IPS-18c (cell line): ENCODE measurements around the gene ZEB1.

Source experiments
- H3K4me3 ChIP-seq: 2 replicates; pipeline ENCODE4 v1.7.0; 2013; ENCODE audit warnings: low read depth, mild to moderate bottlenecking, low read length, moderate library complexity; ENCODE audit not compliant: insufficient read depth
- H3K9me3 ChIP-seq: one replicate; pipeline ENCODE4 v1.6.1; 2013; ENCODE audit warnings: mild to moderate bottlenecking, low read length, moderate library complexity; ENCODE audit not compliant: control insufficient read depth, insufficient read depth

ZEB1 gene

DNA sequence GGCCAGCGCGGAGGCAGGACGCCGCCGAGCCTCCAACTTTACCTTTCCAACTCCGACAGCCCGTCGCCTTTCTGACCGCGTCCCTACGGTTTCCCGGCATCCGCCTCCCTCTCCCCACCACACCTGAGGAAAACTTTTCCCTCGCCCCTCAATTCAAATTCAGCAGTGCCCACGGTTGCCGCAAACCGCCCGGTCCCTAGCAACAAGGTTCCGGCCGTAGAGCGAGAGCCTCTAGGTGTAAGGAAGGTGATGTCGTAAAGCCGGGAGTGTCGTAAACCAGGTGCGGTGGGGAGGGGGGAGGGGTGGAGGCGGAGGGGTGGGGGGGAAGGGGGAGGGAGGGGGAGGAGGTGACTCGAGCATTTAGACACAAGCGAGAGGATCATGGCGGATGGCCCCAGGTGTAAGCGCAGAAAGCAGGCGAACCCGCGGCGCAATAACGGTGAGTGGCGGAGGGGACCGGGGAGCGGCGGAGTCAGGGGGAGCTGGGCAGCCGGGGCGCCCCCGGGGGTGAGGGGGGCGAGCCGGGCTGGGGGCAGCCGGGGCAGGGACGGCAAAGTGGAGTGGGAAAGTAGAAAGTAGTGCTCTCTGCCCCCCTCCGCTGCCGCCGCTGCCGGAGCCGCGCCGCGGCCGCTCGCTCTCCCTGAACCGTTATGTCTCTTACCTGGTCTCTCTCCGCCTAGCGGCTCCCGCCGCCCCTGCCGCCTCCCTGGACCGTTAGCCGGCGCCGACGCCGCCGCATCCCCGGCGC is at the start of gene ZEB1:
Gene ZEB1 (plus strand): TSS at position 363 of the 748 bp plus-strand sequence. CDS start 19 bp downstream, at position 382.
- Histone ChIP-seq H3K4me3 (peak within 1 kb of the TSS; percentile 89), H3K9me3 (no peaks in the 10 kb centered on the region)

DNA sequence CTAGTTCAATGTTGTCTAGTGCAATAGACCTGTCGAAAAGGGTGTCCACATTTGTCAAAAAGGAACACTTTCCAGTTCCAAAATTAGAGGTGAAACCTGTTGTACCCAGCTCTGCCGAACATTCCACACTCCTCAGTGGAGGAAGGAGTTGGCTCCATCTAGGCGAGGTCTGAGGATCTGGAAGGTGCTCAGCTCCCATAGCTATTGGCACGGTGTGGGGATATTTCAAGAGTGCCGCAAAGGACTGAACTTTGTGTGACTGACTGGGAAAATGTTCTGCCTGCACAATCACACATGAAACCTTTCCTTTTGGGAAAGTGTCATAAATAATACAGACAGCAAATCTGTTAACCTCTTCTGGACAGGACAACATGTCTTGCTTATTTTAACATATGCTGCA is 48.1 kb upstream of the ZEB1 start:
- Histone ChIP-seq H3K9me3 (no peaks in the 10 kb centered on the region), H3K4me3 (no peak overlapping the region)

DNA sequence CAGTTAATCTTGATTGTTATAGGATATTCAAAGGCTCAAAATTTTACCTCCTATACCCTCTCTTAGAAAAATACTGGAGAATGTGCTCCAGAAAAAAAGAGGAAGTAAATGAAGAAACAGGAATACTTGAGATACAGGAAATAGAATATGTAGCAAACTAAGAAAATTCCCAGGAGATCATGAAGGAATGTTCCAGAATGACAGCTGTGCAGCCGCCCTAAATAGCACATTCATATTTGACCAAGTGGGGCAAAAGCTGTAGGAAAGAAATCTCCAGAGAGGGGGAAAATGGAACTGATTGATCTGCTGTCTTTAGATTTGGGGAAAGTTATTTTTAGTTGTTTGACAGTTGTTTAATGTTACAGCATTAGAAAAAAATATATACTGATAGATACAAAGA is 46.2 kb upstream of the ZEB1 start:
- no peak overlapping the region for H3K4me3 ChIP-seq
- no peaks in the 10 kb centered on the region for H3K9me3 ChIP-seq

DNA sequence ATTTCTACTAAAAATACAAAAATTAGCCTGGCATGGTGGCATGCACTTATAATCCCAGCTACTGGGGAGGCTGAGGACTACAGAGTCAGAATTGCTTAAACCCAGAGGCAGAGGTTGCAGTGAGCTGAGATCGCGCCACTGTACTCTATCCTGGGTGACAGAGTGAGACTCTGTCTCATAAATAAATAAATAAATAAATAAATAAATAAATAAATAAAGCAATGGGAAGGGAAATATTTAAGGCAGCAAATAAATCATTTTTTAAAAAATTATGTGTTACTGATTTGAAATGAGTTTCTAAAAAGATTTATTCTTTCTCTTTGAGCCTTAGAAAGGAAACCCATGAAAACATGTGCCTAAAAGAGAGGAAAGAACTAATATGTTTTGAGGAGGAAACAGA is 45.2 kb upstream of the ZEB1 start:
- H3K9me3 ChIP-seq: no peaks in the 10 kb centered on the region
- H3K4me3 ChIP-seq: no peak overlapping the region

DNA sequence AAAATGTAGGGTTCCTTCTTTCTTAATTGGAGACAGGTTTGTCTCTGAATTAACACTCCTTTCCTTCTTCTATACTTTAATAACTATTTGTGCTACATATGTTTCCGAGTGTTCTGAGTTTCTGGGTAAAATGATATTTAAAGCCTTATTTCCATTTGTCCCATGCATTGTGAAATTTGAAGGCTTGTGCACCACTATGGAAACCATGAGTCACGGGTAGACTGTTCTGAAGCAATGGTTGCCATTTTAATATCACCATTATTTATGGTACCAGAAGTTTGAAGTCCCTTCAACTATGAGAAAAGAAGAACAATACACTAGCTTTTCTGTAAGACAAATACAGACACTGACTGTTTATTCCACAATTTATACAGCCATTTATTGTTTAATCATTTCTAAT is 44.7 kb upstream of the ZEB1 start:
- H3K4me3 ChIP-seq: no peak overlapping the region
- no peaks in the 10 kb centered on the region for H3K9me3 ChIP-seq

DNA sequence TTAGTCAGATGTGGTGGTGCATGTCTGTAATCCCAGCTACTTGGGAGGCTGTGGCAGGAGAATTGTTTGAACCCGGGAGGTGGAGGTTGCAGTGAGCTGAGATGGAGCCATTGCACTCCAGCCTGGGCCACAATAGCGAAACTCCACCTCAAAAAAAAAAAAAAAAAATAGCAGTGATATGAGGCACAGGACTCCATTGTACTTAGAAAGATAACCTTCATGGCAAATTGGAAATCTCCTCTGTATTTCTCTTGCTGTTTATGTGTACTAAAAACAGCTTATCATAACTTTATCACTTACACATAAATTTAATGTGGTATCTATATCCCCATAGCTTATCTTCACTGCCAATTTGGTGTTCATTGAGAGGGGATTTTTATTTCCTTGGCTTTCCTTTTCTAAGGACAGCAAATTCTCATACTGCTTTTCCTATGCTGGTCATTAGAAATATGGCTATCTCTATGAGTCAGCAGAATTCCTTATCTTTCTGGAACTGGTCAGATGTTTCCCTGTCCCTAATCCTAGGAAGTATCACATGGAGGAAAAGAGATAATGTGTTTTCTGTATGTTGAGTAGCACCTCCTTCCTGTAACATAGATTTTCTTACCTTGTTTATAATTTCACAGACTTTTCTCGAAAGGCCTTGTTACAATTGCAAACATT is 40.6 kb upstream of the ZEB1 start:
- H3K9me3 ChIP-seq: no peaks in the 10 kb centered on the region
- H3K4me3 ChIP-seq: no peak overlapping the region

DNA sequence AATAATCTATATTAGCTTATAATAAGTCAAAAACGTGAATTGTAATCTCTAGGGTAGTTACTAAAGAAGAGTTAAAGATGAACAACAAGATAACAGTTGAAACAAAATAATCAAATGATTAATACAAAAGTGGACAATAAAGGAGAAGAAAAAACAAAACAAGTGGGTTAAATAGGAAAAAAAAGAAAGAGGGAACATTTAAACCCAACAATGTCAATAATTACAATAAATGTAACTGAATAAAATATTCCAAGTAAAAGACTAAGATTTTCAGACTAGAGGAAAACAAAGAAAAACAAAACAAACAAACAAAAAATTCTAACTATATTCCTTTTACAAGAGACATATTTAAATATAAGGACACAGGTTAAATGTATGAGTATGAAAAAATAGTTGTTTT is 38.0 kb upstream of the ZEB1 start:
- no peaks in the 10 kb centered on the region for H3K9me3 ChIP-seq

DNA sequence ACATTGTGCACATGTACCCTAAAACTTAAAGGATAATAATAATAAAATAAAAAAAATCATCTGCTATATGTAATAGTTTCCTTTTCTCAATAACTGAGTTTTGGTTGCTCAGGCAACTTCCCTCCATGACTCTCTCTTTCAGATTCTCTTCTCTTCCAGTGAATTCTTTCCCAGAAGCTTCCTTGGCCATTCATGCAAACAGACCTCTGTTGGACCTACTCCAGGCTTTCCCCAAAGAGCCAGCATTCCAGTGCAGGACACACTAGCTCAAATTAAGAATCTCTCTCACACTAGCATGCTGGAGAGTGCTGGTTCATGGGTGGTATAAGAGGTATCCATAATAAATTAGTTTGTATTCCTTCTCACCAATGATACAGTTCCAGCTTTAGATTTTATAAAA is 31.0 kb upstream of the ZEB1 start:
- Histone ChIP-seq H3K4me3 (no peak overlapping the region), H3K9me3 (no peaks in the 10 kb centered on the region)

More for the DNA sequence above, 38.0 kb upstream of the ZEB1 start:
- H3K4me3 ChIP-seq: no peak overlapping the region

DNA sequence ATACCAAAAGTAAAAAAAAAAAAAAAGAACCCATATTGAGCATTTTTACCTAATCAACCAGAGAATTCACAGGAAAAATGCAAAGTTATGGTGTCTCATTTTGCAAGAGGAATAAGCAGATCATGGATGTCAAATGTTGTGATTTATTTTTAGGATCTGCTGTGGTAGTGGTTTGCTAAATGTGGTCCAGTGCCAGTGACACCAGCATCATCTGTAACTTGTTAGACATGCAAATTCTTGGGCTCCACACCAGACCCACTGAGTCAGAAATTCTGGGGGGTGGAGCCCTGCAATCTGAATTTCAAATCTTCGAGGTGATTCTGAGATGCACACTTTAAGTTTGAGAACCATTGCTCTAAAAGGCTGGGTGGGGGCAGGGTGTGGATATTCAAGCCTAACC is 30.1 kb upstream of the ZEB1 start:
- H3K4me3 ChIP-seq: no peak overlapping the region
- no peaks in the 10 kb centered on the region for H3K9me3 ChIP-seq

DNA sequence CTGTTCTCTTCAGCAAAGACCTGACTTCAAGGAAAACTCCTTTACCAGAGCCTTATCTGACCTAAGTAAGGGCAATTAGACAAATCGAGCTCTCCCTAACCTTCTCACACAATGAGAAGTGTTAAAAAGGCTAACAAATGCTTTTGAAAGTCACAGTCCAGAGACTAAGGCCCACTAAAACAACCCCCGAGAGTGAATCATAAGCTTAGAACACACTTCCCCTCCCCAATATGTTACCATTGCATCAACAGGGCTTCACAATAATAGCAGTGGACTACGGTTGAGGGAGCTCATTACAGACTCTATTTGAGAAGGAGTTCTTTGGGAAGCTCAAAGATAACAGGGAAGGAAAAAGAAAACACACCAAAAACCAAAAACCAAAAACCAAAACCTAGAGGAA is 28.6 kb upstream of the ZEB1 start:
- no peaks in the 10 kb centered on the region for H3K9me3 ChIP-seq
- no peak overlapping the region for H3K4me3 ChIP-seq

DNA sequence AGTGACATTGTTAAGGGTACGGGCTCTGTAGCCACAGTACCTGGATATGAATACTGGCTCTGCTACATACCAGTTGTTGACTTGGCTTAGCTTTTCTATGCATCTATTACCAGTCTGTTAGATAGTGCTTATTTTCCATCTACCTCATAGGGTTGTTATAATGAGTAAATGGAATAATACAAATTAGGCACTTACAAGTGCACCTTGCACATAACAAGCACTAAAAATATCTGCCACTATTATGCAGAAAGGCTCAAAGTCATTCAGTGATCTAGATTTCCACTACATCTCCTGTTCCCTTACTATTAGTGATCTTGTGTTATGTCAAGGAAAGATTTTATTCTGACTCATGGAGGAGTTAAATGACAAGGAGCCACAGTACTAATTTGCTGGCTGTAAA is 27.9 kb upstream of the ZEB1 start:
- no peaks in the 10 kb centered on the region for H3K9me3 ChIP-seq
- H3K4me3 ChIP-seq: no peak overlapping the region

DNA sequence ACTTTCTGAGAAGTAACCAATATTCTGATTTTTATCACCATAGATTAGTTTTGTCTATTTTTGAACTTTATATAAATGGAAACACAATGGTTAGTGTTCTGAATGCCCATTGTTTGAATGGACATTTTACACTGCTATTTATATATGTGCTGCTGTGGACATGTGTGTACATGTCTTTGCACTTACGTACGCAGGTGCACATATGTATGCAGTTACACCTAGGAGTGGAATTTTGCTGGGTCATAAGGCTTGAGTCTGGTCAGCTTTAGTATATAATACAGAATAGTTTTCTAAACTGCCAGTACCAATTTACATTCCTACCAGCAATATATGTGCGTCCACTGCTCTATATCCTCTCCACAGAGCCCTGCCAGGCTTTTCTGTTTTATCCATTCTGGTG is 24.5 kb upstream of the ZEB1 start:
- no peak overlapping the region for H3K4me3 ChIP-seq
- H3K9me3 ChIP-seq: no peaks in the 10 kb centered on the region

DNA sequence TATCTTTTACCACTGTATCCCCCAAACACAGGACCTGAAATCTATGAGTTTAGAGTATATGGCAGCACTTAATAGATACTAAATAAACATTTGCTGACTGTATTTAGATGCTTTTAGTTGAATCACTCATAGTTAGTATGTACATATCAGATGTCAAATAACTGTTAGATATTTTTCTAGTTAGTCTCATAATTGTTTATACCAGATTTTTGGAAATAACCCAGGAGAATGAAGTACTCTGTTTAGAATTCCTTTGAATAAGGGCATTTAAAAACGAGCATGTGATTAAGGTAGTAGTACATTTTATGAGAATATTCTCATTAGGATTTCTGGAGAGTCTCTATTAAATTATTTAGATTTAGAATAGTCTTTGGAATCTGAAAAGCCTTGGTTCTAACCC is 22.3 kb upstream of the ZEB1 start:
- Histone ChIP-seq H3K9me3 (no peaks in the 10 kb centered on the region), H3K4me3 (no peak overlapping the region)

DNA sequence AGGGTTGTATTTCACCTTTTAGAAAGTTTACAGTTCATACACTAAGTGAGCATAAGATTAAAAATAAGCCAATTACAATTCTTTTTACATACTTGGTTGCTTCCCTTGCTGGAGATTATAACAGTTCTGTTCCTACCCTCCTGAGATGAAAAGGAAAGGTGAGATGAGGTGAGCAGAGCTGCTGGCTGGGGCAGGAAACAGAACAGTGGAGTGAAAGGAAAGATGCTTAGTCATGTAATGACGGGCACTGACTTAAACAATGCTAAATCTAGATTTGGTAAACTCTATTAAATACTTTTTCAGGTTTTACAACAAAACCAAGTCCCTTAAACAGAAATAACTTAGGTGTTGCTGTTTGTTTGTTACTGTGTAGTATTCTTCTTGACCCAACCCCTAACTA is 19.9 kb upstream of the ZEB1 start:
- Histone ChIP-seq H3K4me3 (no peak overlapping the region), H3K9me3 (no peaks in the 10 kb centered on the region)

DNA sequence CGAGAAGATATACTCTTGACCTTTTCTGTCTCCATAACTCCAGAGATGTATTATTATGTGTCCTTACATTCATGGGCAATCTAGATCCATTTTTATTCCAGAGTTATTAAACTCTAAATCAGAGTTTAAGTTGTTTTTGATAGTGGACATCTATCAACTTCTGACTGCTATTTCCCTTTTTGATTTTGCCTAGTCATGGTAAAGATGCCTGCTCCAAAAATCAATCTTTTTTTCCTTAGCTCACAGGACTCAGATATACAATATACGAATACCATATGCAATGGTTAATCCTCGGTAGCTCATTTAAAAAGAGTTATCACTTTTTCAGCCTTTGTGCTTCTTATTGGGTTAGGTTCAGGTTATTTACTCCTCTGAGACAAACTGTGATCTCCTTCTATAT is 15.8 kb upstream of the ZEB1 start:
- no peaks in the 10 kb centered on the region for H3K9me3 ChIP-seq

DNA sequence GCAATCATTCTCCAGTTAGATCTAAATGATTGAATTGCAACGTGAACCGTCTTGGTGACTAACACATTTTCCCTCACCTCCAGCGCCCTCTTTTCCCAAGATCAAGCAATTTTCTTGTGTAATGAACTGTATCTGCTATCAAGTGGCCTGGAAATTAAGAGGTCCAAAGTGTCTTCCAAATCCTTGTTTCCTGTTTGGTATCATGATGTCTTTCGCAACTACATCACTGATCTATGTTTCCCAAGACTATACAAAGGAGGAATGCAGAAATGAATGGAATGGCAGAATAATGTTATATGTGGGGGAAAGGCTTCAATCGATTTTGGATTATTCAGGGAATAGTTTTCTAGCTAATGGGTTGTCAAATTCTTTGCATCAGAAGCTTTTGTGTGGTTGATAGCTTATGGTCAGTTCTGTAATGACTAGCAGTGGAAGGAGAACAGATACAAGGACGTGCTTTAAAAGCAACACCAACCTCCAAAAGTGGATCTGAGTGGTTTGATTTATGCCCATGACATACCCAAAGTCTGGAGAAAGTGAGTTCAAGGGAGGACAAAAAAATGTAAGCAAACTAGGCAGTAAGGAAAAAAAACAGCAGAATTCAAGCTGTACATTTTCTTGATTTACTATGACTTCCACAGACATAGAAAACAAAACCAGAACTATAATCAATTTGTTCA is 14.6 kb upstream of the ZEB1 start:
- Histone ChIP-seq H3K9me3 (no peaks in the 10 kb centered on the region), H3K4me3 (no peak overlapping the region)

More for the DNA sequence above, 15.8 kb upstream of the ZEB1 start:
- no peak overlapping the region for H3K4me3 ChIP-seq

DNA sequence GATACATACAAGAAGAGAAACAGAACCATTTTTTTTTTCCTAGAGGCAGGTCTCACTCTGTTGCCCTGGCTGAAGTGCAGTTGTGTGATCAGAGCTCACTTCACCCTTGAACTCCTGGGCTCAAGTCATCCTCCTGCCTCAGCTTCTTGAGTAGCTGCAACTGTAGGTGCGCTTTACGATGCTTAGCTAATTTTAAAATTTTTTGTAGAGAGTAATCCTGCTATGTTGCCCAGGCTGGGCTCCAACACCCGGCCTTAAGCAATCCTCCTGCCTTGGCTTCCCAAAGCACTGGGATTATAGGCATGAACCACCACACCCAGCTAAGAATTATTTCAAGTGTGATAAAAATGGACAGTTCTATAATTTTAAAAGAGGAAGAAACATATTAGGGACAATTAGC is 5.6 kb upstream of the ZEB1 start:
- no peak overlapping the region for H3K4me3 ChIP-seq
- no peaks in the 10 kb centered on the region for H3K9me3 ChIP-seq
